ENCODE measurements around the gene PDSS2. TPM values are rescaled to one million over a fixed set of nuclear protein-coding genes. Genes with fewer than 3 reads are reported as not detected.
"Not testable (repeated sequence)": the region's sequence is repeated elsewhere in the genome, so short reads cannot be mapped to it uniquely, and the experiment has no call there.

The PDSS2 gene
- polyA plus RNA-seq, 4 donors, result 6.5 to 14.8 (median 11.6) TPM

GRCh38 chr6:107308677-107309076 lies 150.7 kb downstream of the PDSS2 start:
- no peak for DNase-seq
- Histone ChIP-seq H3K9me3 (ENCODE audit: control insufficient read depth in 2 of 2, insufficient read depth in 1 of 2, low read depth in 1 of 2, low read length in 1 of 2) (peaks cover 0 to 3% of the 10 kb centered on the region in 2 donors), H3K36me3 (ENCODE audit: control insufficient read depth in 3 of 3, insufficient read depth in 2 of 3, low read depth in 1 of 3, low read length in 3 of 3) (peaks cover 0 to 3% (median 0%) of the 10 kb centered on the region in 3 donors), H3K4me3 (ENCODE audit: low read depth in 1 of 3, low read length in 3 of 3) (no peak overlapping the region), H3K4me1 (ENCODE audit: control insufficient read depth in 3 of 3, insufficient read depth in 2 of 3, low read depth in 1 of 3, low read length in 2 of 3) (no peaks in the 10 kb centered on the region), H3K27ac (ENCODE audit: low read depth in 1 of 3, low read length in 2 of 3) (no peak overlapping the region), H3K27me3 (ENCODE audit: control insufficient read depth in 3 of 3, insufficient read depth in 3 of 3, low read length in 3 of 3) (no peaks in the 10 kb centered on the region)
- WGBS, 3 donors, result 88 to 95% (median 90%) methylated on average over 3 of the region's 3 CpGs
- FAIRE-seq, result no peak

- H3K9me3 ChIP-seq (ENCODE audit: control insufficient read depth in 2 of 2, insufficient read depth in 1 of 2, low read depth in 1 of 2, low read length in 1 of 2); H3K4me1 ChIP-seq (ENCODE audit: control insufficient read depth in 3 of 3, insufficient read depth in 2 of 3, low read depth in 1 of 3, low read length in 2 of 3); H3K27ac ChIP-seq (ENCODE audit: low read depth in 1 of 3, low read length in 2 of 3); DNase-seq; FAIRE-seq; H3K36me3 ChIP-seq (ENCODE audit: control insufficient read depth in 3 of 3, insufficient read depth in 2 of 3, low read depth in 1 of 3, low read length in 3 of 3); H3K4me3 ChIP-seq (ENCODE audit: low read depth in 1 of 3, low read length in 3 of 3); H3K27me3 ChIP-seq (ENCODE audit: control insufficient read depth in 3 of 3, insufficient read depth in 3 of 3, low read length in 3 of 3): not testable (repeated sequence)
- 95 to 98% (median 95%) methylated on average over 3 of the region's 3 CpGs for WGBS, 3 donors
These were observed 153.4 kb downstream of the PDSS2 start for GRCh38 chr6:107305994-107306393.

- H3K4me1 ChIP-seq (ENCODE audit: control insufficient read depth in 3 of 3, insufficient read depth in 2 of 3, low read depth in 1 of 3, low read length in 2 of 3), result no peaks in the 10 kb centered on the region
- H3K27me3 ChIP-seq (ENCODE audit: control insufficient read depth in 3 of 3, insufficient read depth in 3 of 3, low read length in 3 of 3), result no peaks in the 10 kb centered on the region
- 96 to 100% (median 96%) methylated on average over 2 of the region's 2 CpGs for WGBS, 3 donors
- H3K27ac ChIP-seq (ENCODE audit: low read depth in 1 of 3, low read length in 2 of 3), result no peak overlapping the region
- DNase-seq (no peak), FAIRE-seq (no peak)
- peaks cover 0 to 2% (median 0%) of the 10 kb centered on the region in 3 donors for H3K36me3 ChIP-seq (ENCODE audit: control insufficient read depth in 3 of 3, insufficient read depth in 2 of 3, low read depth in 1 of 3, low read length in 3 of 3)
- no peak overlapping the region for H3K4me3 ChIP-seq (ENCODE audit: low read depth in 1 of 3, low read length in 3 of 3)
- peaks cover 0 to 3% of the 10 kb centered on the region in 2 donors for H3K9me3 ChIP-seq (ENCODE audit: control insufficient read depth in 2 of 2, insufficient read depth in 1 of 2, low read depth in 1 of 2, low read length in 1 of 2)
These were observed 154.0 kb downstream of the PDSS2 start for GRCh38 chr6:107305391-107305790.

- no peaks in the 10 kb centered on the region for H3K27me3 ChIP-seq (ENCODE audit: control insufficient read depth in 3 of 3, insufficient read depth in 3 of 3, low read length in 3 of 3)
- no peak for DNase-seq
- FAIRE-seq, result no peak
- H3K9me3 ChIP-seq (ENCODE audit: control insufficient read depth in 2 of 2, insufficient read depth in 1 of 2, low read depth in 1 of 2, low read length in 1 of 2), result peaks cover 0 to 3% of the 10 kb centered on the region in 2 donors
- 87 to 89% (median 87%) methylated on average over 5 of the region's 5 CpGs for whole genome bisulfite sequencing, 3 donors
- no peak overlapping the region for H3K4me3 ChIP-seq (ENCODE audit: low read depth in 1 of 3, low read length in 3 of 3)
- no peak overlapping the region for H3K27ac ChIP-seq (ENCODE audit: low read depth in 1 of 3, low read length in 2 of 3)
- H3K36me3 ChIP-seq (ENCODE audit: control insufficient read depth in 3 of 3, insufficient read depth in 2 of 3, low read depth in 1 of 3, low read length in 3 of 3), result peaks cover 0 to 2% (median 0%) of the 10 kb centered on the region in 3 donors
- no peaks in the 10 kb centered on the region for H3K4me1 ChIP-seq (ENCODE audit: control insufficient read depth in 3 of 3, insufficient read depth in 2 of 3, low read depth in 1 of 3, low read length in 2 of 3)
These were observed 154.8 kb downstream of the PDSS2 start for GRCh38 chr6:107304421-107305025.

GRCh38 chr6:107293350-107293749 lies 166.0 kb downstream of the PDSS2 start:
- WGBS, 3 donors, result 82 to 88% (median 85%) methylated on average over 4 of the region's 4 CpGs

GRCh38 chr6:107292715-107293271 lies 166.6 kb downstream of the PDSS2 start:
- no peaks in the 10 kb centered on the region for H3K9me3 ChIP-seq (ENCODE audit: control insufficient read depth in 2 of 2, insufficient read depth in 1 of 2, low read depth in 1 of 2, low read length in 1 of 2)
- 79 to 94% (median 86%) methylated on average over 6 of the region's 6 CpGs for WGBS, 3 donors
- no peak for DNase-seq
- no peak for FAIRE-seq
- no peak overlapping the region for H3K4me3 ChIP-seq (ENCODE audit: low read depth in 1 of 3, low read length in 3 of 3)
- no peak overlapping the region for H3K27ac ChIP-seq (ENCODE audit: low read depth in 1 of 3, low read length in 2 of 3)
- no peaks in the 10 kb centered on the region for H3K36me3 ChIP-seq (ENCODE audit: control insufficient read depth in 3 of 3, insufficient read depth in 2 of 3, low read depth in 1 of 3, low read length in 3 of 3)
- H3K27me3 ChIP-seq (ENCODE audit: control insufficient read depth in 3 of 3, insufficient read depth in 3 of 3, low read length in 3 of 3), result no peaks in the 10 kb centered on the region
- H3K4me1 ChIP-seq (ENCODE audit: control insufficient read depth in 3 of 3, insufficient read depth in 2 of 3, low read depth in 1 of 3, low read length in 2 of 3), result no peaks in the 10 kb centered on the region

More at GRCh38 chr6:107293350-107293749, 166.0 kb downstream of the PDSS2 start:
- Histone ChIP-seq H3K27me3 (ENCODE audit: control insufficient read depth in 3 of 3, insufficient read depth in 3 of 3, low read length in 3 of 3) (no peaks in the 10 kb centered on the region), H3K27ac (ENCODE audit: low read depth in 1 of 3, low read length in 2 of 3) (no peak overlapping the region), H3K36me3 (ENCODE audit: control insufficient read depth in 3 of 3, insufficient read depth in 2 of 3, low read depth in 1 of 3, low read length in 3 of 3) (no peaks in the 10 kb centered on the region), H3K4me3 (ENCODE audit: low read depth in 1 of 3, low read length in 3 of 3) (no peak overlapping the region), H3K9me3 (ENCODE audit: control insufficient read depth in 2 of 2, insufficient read depth in 1 of 2, low read depth in 1 of 2, low read length in 1 of 2) (no peaks in the 10 kb centered on the region), H3K4me1 (ENCODE audit: control insufficient read depth in 3 of 3, insufficient read depth in 2 of 3, low read depth in 1 of 3, low read length in 2 of 3) (no peaks in the 10 kb centered on the region)
- DNase-seq (no peak), FAIRE-seq (no peak)

GRCh38 chr6:107290491-107290890 lies 168.9 kb downstream of the PDSS2 start:
- FAIRE-seq (no peak), DNase-seq (no peak)
- Histone ChIP-seq H3K27me3 (ENCODE audit: control insufficient read depth in 3 of 3, insufficient read depth in 3 of 3, low read length in 3 of 3) (no peaks in the 10 kb centered on the region), H3K4me3 (ENCODE audit: low read depth in 1 of 3, low read length in 3 of 3) (no peak overlapping the region), H3K36me3 (ENCODE audit: control insufficient read depth in 3 of 3, insufficient read depth in 2 of 3, low read depth in 1 of 3, low read length in 3 of 3) (no peaks in the 10 kb centered on the region), H3K4me1 (ENCODE audit: control insufficient read depth in 3 of 3, insufficient read depth in 2 of 3, low read depth in 1 of 3, low read length in 2 of 3) (no peaks in the 10 kb centered on the region), H3K9me3 (ENCODE audit: control insufficient read depth in 2 of 2, insufficient read depth in 1 of 2, low read depth in 1 of 2, low read length in 1 of 2) (no peaks in the 10 kb centered on the region), H3K27ac (ENCODE audit: low read depth in 1 of 3, low read length in 2 of 3) (no peak overlapping the region)
- WGBS, 3 donors, result 78 to 83% (median 83%) methylated on average over 3 of the region's 3 CpGs

GRCh38 chr6:107289258-107289657 lies 170.1 kb downstream of the PDSS2 start:
- 98% methylated on average over 9 of the region's 9 CpGs for WGBS, 3 donors
- not testable (repeated sequence) for H3K4me1 ChIP-seq (ENCODE audit: control insufficient read depth in 3 of 3, insufficient read depth in 2 of 3, low read depth in 1 of 3, low read length in 2 of 3); DNase-seq; H3K9me3 ChIP-seq (ENCODE audit: control insufficient read depth in 2 of 2, insufficient read depth in 1 of 2, low read depth in 1 of 2, low read length in 1 of 2); H3K4me3 ChIP-seq (ENCODE audit: low read depth in 1 of 3, low read length in 3 of 3); FAIRE-seq; H3K36me3 ChIP-seq (ENCODE audit: control insufficient read depth in 3 of 3, insufficient read depth in 2 of 3, low read depth in 1 of 3, low read length in 3 of 3); H3K27me3 ChIP-seq (ENCODE audit: control insufficient read depth in 3 of 3, insufficient read depth in 3 of 3, low read length in 3 of 3); H3K27ac ChIP-seq (ENCODE audit: low read depth in 1 of 3, low read length in 2 of 3)

- not testable (repeated sequence) for H3K27me3 ChIP-seq (ENCODE audit: control insufficient read depth in 3 of 3, insufficient read depth in 3 of 3, low read length in 3 of 3); H3K4me3 ChIP-seq (ENCODE audit: low read depth in 1 of 3, low read length in 3 of 3); FAIRE-seq; H3K27ac ChIP-seq (ENCODE audit: low read depth in 1 of 3, low read length in 2 of 3); H3K9me3 ChIP-seq (ENCODE audit: control insufficient read depth in 2 of 2, insufficient read depth in 1 of 2, low read depth in 1 of 2, low read length in 1 of 2); H3K4me1 ChIP-seq (ENCODE audit: control insufficient read depth in 3 of 3, insufficient read depth in 2 of 3, low read depth in 1 of 3, low read length in 2 of 3); DNase-seq; H3K36me3 ChIP-seq (ENCODE audit: control insufficient read depth in 3 of 3, insufficient read depth in 2 of 3, low read depth in 1 of 3, low read length in 3 of 3)
- 93 to 99% (median 97%) methylated on average over 6 of the region's 6 CpGs for WGBS, 3 donors
These were observed 173.7 kb downstream of the PDSS2 start for GRCh38 chr6:107285683-107286082.

All from small intestine (tissue), 7 donors.